Measurements from ENCODE around the gene INTS11. TPM values are rescaled to one million over a fixed set of nuclear protein-coding genes. Genes with fewer than 3 reads are reported as not detected.

Gene INTS11
- total and polyA plus RNA-seq, 2 experiments from 2014 or later, result 102 to 161 TPM

DNA sequence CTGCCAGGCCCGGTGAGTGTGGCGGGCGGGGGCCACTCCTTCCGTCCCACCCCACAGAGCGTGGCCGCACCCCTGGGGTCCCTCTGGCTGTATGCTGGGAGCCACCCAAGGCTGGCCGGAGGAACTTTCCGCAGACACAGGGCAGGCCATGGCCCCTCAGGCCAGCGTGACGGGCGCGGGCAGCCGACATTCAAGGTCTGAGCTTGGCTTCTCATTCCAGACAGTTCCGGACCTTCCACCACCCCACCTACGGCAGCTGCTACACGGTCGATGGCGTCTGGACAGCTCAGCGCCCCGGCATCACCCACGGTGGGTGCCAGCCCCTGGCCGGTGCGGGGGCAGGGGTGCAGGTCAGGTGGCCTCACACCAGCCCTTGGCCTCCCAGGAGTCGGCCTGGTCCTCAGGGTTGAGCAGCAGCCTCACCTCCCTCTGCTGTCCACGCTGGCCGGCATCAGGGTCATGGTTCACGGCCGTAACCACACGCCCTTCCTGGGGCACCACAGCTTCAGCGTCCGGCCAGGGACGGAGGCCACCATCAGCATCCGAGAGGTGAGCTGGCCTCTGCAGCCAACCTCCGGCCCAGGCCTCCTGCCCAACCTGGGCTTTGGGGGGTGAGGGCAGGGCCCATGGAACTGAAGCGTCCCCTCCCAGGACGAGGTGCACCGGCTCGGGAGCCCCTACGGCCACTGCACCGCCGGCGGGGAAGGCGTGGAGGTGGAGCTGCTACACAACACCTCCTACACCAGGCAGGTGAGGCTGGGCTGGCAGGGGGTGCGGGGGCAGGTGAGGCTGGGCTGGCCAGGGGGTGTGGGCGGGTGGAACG lies 37.0 kb downstream of the INTS11 start:
- Mint-ChIP-seq H3K4me1 (peaks cover 4% of the 10 kb centered on the region; the same call in 1 of the 3 replicates), H3K36me3 (ENCODE audit: low read depth) (no peaks in the 10 kb centered on the region), H3K4me3 (no peak overlapping the region), H3K9me3 (peaks cover 3% of the 10 kb centered on the region; the same call in 2 of the 3 replicates), H3K27ac (no peak overlapping the region), H3K27me3 (ENCODE audit: insufficient read depth, low read depth, poor library complexity) (peaks cover 16% of the 10 kb centered on the region)
- Histone ChIP-seq H3K4me3 (no peak overlapping the region), H3F3A (replicated peaks; ENCODE audit: low read depth) (no peaks in the 10 kb centered on the region), H3K4me2 (no peak overlapping the region), H3K4me1 (ENCODE audit: insufficient read depth) (no peaks in the 10 kb centered on the region), H3K27ac (ENCODE audit: low read depth) (no peak overlapping the region), H3K9me2 (ENCODE audit: insufficient read depth) (no peaks in the 10 kb centered on the region), H3K27me3 (ENCODE audit: insufficient read depth) (no peaks in the 10 kb centered on the region), H2AFZ (no peak overlapping the region), H4K20me1 (replicated peaks; ENCODE audit: insufficient read depth) (no peaks in the 10 kb centered on the region), H3K36me3 (ENCODE audit: insufficient read depth) (no peaks in the 10 kb centered on the region), H3K79me2 (replicated peaks; ENCODE audit: insufficient read depth) (no peaks in the 10 kb centered on the region)
- no peak for DNase-seq (ENCODE audit: low spot score)
- ATAC-seq, result no peak
- no peak for TF ChIP-seq NANOG (IDR thresholded peaks at IDR 0.05; ENCODE audit: borderline replicate concordance)
- no peak for TF ChIP-seq STAT1 (IDR thresholded peaks at IDR 0.05; ENCODE audit: unreplicated experiment)
- TF ChIP-seq POLR2AphosphoS5 (IDR thresholded peaks at IDR 0.05; ENCODE audit: low read depth), result no peak
- no peak for TF ChIP-seq CREB1 (CRISPR knock-in tag; IDR thresholded peaks at IDR 0.05; ENCODE audit: low read depth)

DNA sequence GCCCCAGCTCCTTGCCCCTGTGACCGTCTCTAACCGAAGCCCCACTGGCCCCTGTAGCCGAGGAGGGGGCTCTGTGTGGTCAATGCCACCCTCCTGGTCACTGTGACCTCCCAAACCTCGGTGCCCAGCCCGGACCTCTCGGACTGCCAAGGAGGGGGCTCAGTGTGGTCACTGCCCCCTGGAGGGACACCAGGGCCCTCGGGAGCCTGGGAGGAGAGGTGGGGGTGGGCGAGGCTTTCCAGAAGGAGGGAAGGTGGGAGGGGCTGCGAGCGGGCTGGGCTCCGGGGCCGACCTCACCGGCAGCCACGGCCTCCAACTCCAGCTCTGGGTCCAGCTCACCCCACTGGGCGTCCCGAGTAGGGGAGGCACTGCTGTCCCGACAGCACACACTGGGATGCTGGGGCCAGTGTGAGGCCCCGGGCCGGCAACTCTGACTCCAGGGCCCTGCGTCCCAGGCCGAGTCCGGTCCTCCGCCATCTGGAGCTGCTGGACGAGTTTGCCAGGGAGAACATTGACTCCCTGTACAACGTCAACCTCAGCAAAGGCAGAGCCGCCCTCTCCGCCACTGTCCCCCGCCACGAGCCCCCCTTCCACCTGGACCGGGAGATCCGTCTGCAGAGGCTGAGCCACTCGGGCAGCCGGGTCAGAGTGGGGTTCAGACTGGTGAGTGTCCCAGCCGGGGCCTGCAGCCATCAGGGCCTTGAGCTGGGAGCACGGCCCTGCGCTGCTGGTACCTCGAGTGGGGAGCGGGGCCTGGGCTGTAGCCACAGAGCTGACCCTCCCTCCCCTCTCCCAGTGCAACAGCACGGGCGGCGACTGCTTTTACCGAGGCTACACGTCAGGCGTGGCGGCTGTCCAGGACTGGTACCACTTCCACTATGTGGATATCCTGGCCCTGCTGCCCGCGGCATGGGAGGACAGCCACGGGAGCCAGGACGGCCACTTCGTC lies 37.9 kb downstream of the INTS11 start:
- ATAC-seq, result no peak

DNA sequence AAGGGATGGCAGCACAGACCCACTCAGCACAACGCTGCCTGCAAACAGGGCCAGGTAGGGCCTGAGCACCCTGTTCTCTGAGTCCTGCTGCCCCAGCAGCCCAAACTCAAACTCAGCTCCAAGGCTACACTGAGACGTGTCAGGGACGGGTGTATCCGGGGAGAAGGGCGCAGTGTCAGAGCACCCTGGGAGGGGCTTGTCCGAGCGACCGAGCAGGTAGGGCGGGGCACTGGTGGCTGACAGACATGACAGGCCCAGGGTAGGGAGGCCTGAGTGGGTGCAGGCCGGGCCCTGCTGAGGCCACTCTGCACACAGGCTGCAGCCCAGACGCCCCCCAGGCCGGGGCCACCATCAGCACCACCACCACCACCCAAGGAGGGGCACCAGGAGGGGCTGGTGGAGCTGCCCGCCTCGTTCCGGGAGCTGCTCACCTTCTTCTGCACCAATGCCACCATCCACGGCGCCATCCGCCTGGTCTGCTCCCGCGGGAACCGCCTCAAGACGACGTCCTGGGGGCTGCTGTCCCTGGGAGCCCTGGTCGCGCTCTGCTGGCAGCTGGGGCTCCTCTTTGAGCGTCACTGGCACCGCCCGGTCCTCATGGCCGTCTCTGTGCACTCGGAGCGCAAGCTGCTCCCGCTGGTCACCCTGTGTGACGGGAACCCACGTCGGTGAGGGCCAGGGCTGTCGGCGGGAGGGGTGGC lies 38.7 kb downstream of the INTS11 start:
- H3K36me3 ChIP-seq (ENCODE audit: insufficient read depth), result no peaks in the 10 kb centered on the region
- H3K27me3 ChIP-seq (ENCODE audit: insufficient read depth), result no peaks in the 10 kb centered on the region
- Mint-ChIP-seq H3K27me3 (ENCODE audit: insufficient read depth, low read depth, poor library complexity) (peaks cover 10% of the 10 kb centered on the region), H3K36me3 (ENCODE audit: low read depth) (no peaks in the 10 kb centered on the region), H3K4me1 (no peaks in the 10 kb centered on the region; the same call in 2 of the 3 replicates), H3K9me3 (peaks cover 3% of the 10 kb centered on the region; the same call in 2 of the 3 replicates), H3K27ac (no peak overlapping the region), H3K4me3 (no peak overlapping the region)
- H3K27ac ChIP-seq (ENCODE audit: low read depth), result no peak overlapping the region
- H4K20me1 ChIP-seq (replicated peaks; ENCODE audit: insufficient read depth), result no peaks in the 10 kb centered on the region
- H3K4me3 ChIP-seq, result no peak overlapping the region
- no peaks in the 10 kb centered on the region for H3F3A ChIP-seq (replicated peaks; ENCODE audit: low read depth)
- no peaks in the 10 kb centered on the region for H3K4me1 ChIP-seq (ENCODE audit: insufficient read depth)
- H3K79me2 ChIP-seq (replicated peaks; ENCODE audit: insufficient read depth), result no peaks in the 10 kb centered on the region
- no peak overlapping the region for H2AFZ ChIP-seq
- H3K9me2 ChIP-seq (ENCODE audit: insufficient read depth), result no peaks in the 10 kb centered on the region
- ATAC-seq (peak; percentile 3; the same call in 2 of the 3 replicates), DNase-seq (ENCODE audit: low spot score) (no peak)
- no peak overlapping the region for H3K4me2 ChIP-seq
- TF ChIP-seq, protein P1, sequence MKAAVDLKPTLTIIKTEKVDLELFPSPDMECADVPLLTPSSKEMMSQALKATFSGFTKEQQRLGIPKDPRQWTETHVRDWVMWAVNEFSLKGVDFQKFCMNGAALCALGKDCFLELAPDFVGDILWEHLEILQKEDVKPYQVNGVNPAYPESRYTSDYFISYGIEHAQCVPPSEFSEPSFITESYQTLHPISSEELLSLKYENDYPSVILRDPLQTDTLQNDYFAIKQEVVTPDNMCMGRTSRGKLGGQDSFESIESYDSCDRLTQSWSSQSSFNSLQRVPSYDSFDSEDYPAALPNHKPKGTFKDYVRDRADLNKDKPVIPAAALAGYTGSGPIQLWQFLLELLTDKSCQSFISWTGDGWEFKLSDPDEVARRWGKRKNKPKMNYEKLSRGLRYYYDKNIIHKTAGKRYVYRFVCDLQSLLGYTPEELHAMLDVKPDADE (IDR thresholded peaks at IDR 0.05), result no peak
- TF ChIP-seq STAT1 (IDR thresholded peaks at IDR 0.05; ENCODE audit: unreplicated experiment), result no peak
- no peak for TF ChIP-seq EZH2phosphoT487 (IDR thresholded peaks at IDR 0.05; ENCODE audit: unreplicated experiment)
- TF ChIP-seq NANOG (IDR thresholded peaks at IDR 0.05; ENCODE audit: borderline replicate concordance), result no peak
- TF ChIP-seq CREB1 (CRISPR knock-in tag; IDR thresholded peaks at IDR 0.05; ENCODE audit: low read depth), result no peak

More for the DNA sequence above, 37.9 kb downstream of the INTS11 start:
- no peaks in the 10 kb centered on the region; the same call in 2 of the 3 replicates for H3K4me1 Mint-ChIP-seq
- TF ChIP-seq EZH2 (IDR thresholded peaks at IDR 0.05; ENCODE audit: low read depth, unreplicated experiment) (no peak), CREB1 (CRISPR knock-in tag; IDR thresholded peaks at IDR 0.05; ENCODE audit: low read depth) (no peak), STAT1 (IDR thresholded peaks at IDR 0.05; ENCODE audit: unreplicated experiment) (no peak)
- H3F3A ChIP-seq (replicated peaks; ENCODE audit: low read depth), result no peaks in the 10 kb centered on the region
- H3K79me2 ChIP-seq (replicated peaks; ENCODE audit: insufficient read depth), result no peaks in the 10 kb centered on the region
- peaks cover 3% of the 10 kb centered on the region; the same call in 2 of the 3 replicates for H3K9me3 Mint-ChIP-seq
- no peak for DNase-seq (ENCODE audit: low spot score)
- no peaks in the 10 kb centered on the region for H3K36me3 ChIP-seq (ENCODE audit: insufficient read depth)
- H4K20me1 ChIP-seq (replicated peaks; ENCODE audit: insufficient read depth), result no peaks in the 10 kb centered on the region
- H3K27ac ChIP-seq (ENCODE audit: low read depth), result no peak overlapping the region
- H3K4me3 Mint-ChIP-seq, result no peak overlapping the region
- no peaks in the 10 kb centered on the region for H3K9me2 ChIP-seq (ENCODE audit: insufficient read depth)
- H2AFZ ChIP-seq, result no peak overlapping the region
- no peak overlapping the region for H3K4me2 ChIP-seq
- H3K36me3 Mint-ChIP-seq (ENCODE audit: low read depth), result no peaks in the 10 kb centered on the region
- no peaks in the 10 kb centered on the region for H3K4me1 ChIP-seq (ENCODE audit: insufficient read depth)
- peaks cover 10% of the 10 kb centered on the region for H3K27me3 Mint-ChIP-seq (ENCODE audit: insufficient read depth, low read depth, poor library complexity)
- no peaks in the 10 kb centered on the region for H3K27me3 ChIP-seq (ENCODE audit: insufficient read depth)
- no peak overlapping the region for H3K27ac Mint-ChIP-seq
- H3K4me3 ChIP-seq, result no peak overlapping the region

Data from GM23338 (cell line).